AG09319 (cell line): ENCODE results near the gene PPP1R3F.

Experiments used
- DNase-seq: peaks from one replicate; pipeline ENCODE4 v3.0.0-alpha.2; 2010; ENCODE audit warnings: low read depth; ENCODE audit errors: extremely low read depth
- CTCF ChIP-seq: IDR thresholded peaks from 2 replicates; pipeline ENCODE4 v1.5.1; 2011; ENCODE audit warnings: low read depth, mild to moderate bottlenecking, inconsistent platforms, low read length, moderate library complexity

PPP1R3F gene

GRCh38 chrX:49249616-49250015 lies 20.0 kb upstream of the PPP1R3F start:
- no peak for TF ChIP-seq CTCF
- no peak for DNase-seq

GRCh38 chrX:49250066-49250465 lies 19.5 kb upstream of the PPP1R3F start:
- no peak for DNase-seq
- TF ChIP-seq CTCF: no peak

GRCh38 chrX:49250578-49250977 lies 19.0 kb upstream of the PPP1R3F start:
- no peak for TF ChIP-seq CTCF
- DNase-seq: no peak

GRCh38 chrX:49251325-49251724 lies 18.3 kb upstream of the PPP1R3F start:
- DNase-seq: no peak
- no peak for TF ChIP-seq CTCF

- no peak for DNase-seq
- no peak for TF ChIP-seq CTCF
Observed at GRCh38 chrX:49254639-49255038, 15.0 kb upstream of the PPP1R3F start.

- TF ChIP-seq CTCF: no peak
- no peak for DNase-seq
Observed at GRCh38 chrX:49256268-49256995, 13.2 kb upstream of the PPP1R3F start.

- TF ChIP-seq CTCF: no peak
Observed at GRCh38 chrX:49257074-49257790, 12.4 kb upstream of the PPP1R3F start.

More at GRCh38 chrX:49257074-49257790, 12.4 kb upstream of the PPP1R3F start:
- no peak for DNase-seq
